Peyer's patch (tissue), 4 donors: ENCODE data around the gene IRF1. TPM values are rescaled to one million over a fixed set of nuclear protein-coding genes. Genes with fewer than 3 reads are reported as not detected.
"Not testable (repeated sequence)": the region's sequence is repeated elsewhere in the genome, so short reads cannot be mapped to it uniquely, and the experiment has no call there.

Experiments used
- DNase-seq, 3 donors: peaks; one replicate each; pipeline ENCODE4 v3.0.0-alpha.2; 2017 to 2019
- H3K27ac ChIP-seq, 4 donors: fragments of 200-600 bp; sonication (generic); one replicate each; pipeline ENCODE4 v1.5.1; 2016 to 2019
- H3K27me3 ChIP-seq, 2 donors: fragments of 200-600 bp; sonication (generic); one replicate each; pipeline ENCODE4 v1.5.1; 2019
- H3K36me3 ChIP-seq, 3 donors: fragments of 200-600 bp; sonication (generic); one replicate each; pipeline ENCODE4 v1.5.1; 2016 to 2019
- H3K4me1 ChIP-seq, 4 donors: fragments of 200-600 bp; sonication (generic); one replicate each; pipeline ENCODE4 v1.5.1; 2016 to 2019
- H3K4me3 ChIP-seq, 4 donors: fragments of 200-600 bp; sonication (generic); 1 replicate in 3 of 4; 2 replicates in 1 of 4; pipeline ENCODE4 v1.5.1; 2016 to 2019; ENCODE audit warnings: mild to moderate bottlenecking in 1 of 4
- H3K9me3 ChIP-seq, 4 donors: fragments of 200-600 bp; sonication (generic); one replicate each; pipeline ENCODE4 v1.5.1; 2016 to 2019; ENCODE audit warnings: mild to moderate bottlenecking in 1 of 4
- CTCF ChIP-seq, 6 experiments: fragments of 450-650 bp in 4 of 6; fragments of 200-600 bp in 2 of 6; sonication (generic) in 1 of 6; IDR thresholded peaks; one replicate each; pipeline ENCODE4 v1.5.1; 2017 to 2019; ENCODE audit warnings: antibody characterized with exemption in 6 of 6, mild to moderate bottlenecking in 3 of 6, moderate library complexity in 1 of 6
- POLR2A ChIP-seq, 2 donors: fragments of 450-650 bp; IDR thresholded peaks; one replicate each; pipeline ENCODE4 v1.5.1; 2017; ENCODE audit warnings: antibody characterized with exemption in 2 of 2, mild to moderate bottlenecking in 2 of 2, moderate library complexity in 2 of 2
- total RNA-seq, 4 donors: library from RNA; depleted of rRNA; stranded (reverse); fragments of >200 nt; gene quantifications; one replicate each; pipeline ENCODE4 v1.1.0, GENCODE V29; 2016

IRF1 gene
- total RNA-seq, 4 donors from 2014 or later, result 92.7 to 152 (median 122) TPM

GRCh38 chr5:132487841-132488555 lies 2.6 kb downstream of the IRF1 start:
- peak overlapping the region in 3 of 4 donors; percentile 72 to 97 (median 90) for H3K4me3 ChIP-seq
- H3K4me1 ChIP-seq, result peaks cover 14 to 76% (median 43%) of the 10 kb centered on the region in 4 donors
- H3K36me3 ChIP-seq, result peaks cover 0 to 57% (median 0%) of the 10 kb centered on the region in 3 donors
- peak; percentile 28 to 54 (median 50) for DNase-seq
- H3K27me3 ChIP-seq, result no peaks in the 10 kb centered on the region
- no peaks in the 10 kb centered on the region for H3K9me3 ChIP-seq
- no peak for TF ChIP-seq CTCF (IDR thresholded peaks at IDR 0.05)
- no peak for TF ChIP-seq POLR2A (IDR thresholded peaks at IDR 0.05)
- peak overlapping the region; percentile 39 to 100 (median 97) for H3K27ac ChIP-seq

DNA sequence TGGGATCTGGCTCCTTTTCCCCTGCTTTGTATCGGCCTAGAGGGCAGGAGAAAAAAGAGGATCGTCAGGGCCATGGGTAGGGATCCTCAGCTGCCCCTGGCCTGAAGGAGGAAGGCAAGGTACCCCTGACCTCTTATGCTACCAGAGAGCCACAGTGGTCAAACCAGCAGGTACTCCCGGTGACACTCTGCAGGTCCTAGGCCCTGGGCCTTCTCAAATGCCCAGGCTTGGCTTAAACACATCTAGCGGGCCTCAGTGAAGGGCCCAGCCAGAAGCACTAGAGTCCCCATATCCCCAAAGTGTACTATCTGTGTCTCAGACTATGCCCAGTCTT lies 3.5 kb downstream of the IRF1 start:
- Histone ChIP-seq H3K9me3 (no peaks in the 10 kb centered on the region), H3K4me1 (peaks cover 14 to 74% (median 39%) of the 10 kb centered on the region in 4 donors), H3K36me3 (peaks cover 0 to 65% (median 0%) of the 10 kb centered on the region in 3 donors), H3K27ac (peak overlapping the region; percentile 39 to 100 (median 97)), H3K27me3 (no peaks in the 10 kb centered on the region), H3K4me3 (peak overlapping the region in 3 of 4 donors; percentile 72 to 97 (median 90))
- peak in 1 of 3 donors; percentile 36 for DNase-seq
- TF ChIP-seq CTCF (IDR thresholded peaks at IDR 0.05) (no peak), POLR2A (IDR thresholded peaks at IDR 0.05) (no peak)

DNA sequence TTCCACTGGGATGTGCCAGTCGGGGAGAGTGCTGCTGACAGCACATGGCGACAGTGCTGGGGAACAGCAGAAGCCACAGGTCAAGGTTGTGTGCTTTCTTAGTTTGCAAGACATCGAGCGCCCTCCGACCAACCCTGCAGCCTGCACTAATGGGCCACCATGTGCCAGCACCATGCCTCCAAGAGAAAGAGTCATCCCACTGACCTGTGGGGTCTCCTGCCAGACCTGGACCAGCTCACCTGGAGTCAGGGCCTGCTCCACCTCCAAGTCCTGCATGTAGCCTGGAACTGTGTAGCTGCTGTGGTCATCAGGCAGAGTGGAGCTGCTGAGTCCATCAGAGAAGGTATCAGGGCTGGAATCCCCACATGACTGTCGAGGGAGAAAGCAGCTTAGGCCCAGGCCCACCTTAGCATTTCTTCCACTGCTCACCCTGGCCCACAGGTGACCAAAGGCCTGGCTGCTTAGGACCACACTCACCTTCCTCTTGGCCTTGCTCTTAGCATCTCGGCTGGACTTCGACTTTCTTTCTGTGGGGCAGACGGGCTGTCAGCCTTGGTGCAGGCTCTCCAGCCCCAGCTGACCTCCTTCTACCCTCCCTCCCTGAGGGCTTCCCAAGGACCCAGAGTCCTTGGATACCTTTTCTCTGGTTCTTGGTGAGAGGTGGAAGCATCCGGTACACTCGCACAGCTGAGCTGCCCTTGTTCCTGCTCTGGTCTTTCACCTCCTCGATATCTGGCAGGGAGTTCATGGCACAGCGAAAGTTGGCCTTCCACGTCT lies 4.1 kb downstream of the IRF1 start:
- H3K4me3 ChIP-seq, result peak overlapping the region in 2 of 4 donors; percentile 13 to 90
- no peaks in the 10 kb centered on the region for H3K27me3 ChIP-seq
- TF ChIP-seq POLR2A (IDR thresholded peaks at IDR 0.05) (no peak), CTCF (IDR thresholded peaks at IDR 0.05) (no peak)
- peak in 1 of 3 donors; percentile 46 for DNase-seq
- peaks cover 8 to 73% (median 33%) of the 10 kb centered on the region in 4 donors for H3K4me1 ChIP-seq
- peak overlapping the region; percentile 39 to 100 (median 97) for H3K27ac ChIP-seq
- H3K9me3 ChIP-seq, result no peaks in the 10 kb centered on the region
- peaks cover 0 to 65% (median 0%) of the 10 kb centered on the region in 3 donors for H3K36me3 ChIP-seq

DNA sequence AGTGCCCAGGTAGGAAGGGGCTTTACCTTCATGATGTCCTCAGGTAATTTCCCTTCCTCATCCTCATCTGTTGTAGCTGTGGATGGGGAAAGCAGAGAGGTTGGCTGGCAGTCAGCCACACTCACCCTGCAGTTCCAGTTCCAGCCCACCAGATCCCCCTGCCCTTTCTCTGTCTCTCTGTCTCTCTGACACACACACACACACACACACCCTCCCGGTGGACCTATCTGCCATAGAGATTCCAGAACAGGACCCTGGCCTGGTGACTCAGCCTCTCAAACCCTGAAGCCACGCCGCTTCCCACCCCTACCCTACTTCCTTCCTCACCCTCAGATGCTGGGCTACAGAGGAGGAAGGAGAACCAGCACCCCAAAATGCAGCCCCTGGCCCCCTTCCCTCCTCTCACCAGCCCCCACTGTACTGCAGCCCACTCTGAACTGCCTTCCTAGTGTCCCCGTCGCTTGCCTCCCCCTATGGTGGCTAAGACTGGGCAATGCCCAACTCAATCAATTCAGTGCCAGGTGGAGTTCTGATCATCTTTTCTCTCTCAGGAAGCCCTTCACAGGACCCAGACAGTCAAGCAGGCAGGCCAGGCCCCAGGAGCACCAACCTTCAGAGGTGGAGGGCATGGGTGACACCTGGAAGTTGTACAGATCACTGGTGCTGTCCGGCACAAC lies 4.8 kb downstream of the IRF1 start:
- Histone ChIP-seq H3K4me3 (peak overlapping the region in 1 of 4 donors; percentile 15), H3K27ac (peak overlapping the region in 3 of 4 donors; percentile 95 to 100 (median 99)), H3K4me1 (peaks cover 4 to 68% (median 31%) of the 10 kb centered on the region in 4 donors), H3K9me3 (no peaks in the 10 kb centered on the region), H3K27me3 (no peaks in the 10 kb centered on the region), H3K36me3 (peaks cover 0 to 65% (median 0%) of the 10 kb centered on the region in 3 donors)
- TF ChIP-seq CTCF (IDR thresholded peaks at IDR 0.05), result no peak
- no peak for TF ChIP-seq POLR2A (IDR thresholded peaks at IDR 0.05)
- peak; percentile 20 to 74 (median 37) for DNase-seq

DNA sequence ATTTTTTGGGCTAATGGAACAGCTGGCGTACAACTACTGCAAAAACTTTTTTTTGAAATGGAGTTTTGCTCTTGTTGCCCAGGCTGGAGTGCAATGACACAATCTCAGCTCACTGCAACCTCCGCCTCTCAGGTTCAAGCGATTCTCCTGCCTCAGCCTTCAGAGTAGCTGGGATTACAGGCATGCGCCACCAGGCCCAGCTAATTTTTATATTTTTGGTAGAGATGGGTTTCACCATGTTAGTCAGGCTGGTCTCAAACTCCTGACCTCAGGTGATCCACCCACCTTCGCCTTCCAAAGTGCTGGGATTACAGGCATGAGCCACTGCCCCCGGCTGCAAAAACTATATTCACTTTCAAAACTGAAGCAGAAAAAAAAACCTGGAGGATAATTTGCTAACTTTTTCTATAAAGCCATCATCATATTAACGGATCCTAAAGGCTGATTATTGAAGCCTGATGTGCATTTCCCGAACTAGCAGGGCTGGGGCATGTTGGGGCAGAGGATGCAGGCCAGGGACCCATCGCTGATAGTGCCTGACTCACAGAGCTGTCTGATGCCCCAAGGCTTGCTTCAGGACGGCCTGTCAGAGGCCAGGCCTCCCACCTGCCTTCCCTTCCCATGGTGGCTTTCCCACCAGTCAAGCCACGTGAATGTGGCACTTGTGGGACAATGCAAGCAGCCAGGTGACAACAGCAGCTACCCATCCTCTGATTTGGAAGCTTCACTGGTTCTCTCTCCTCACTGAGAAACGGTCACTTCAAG lies 5.5 kb downstream of the IRF1 start:
- H3K4me1 ChIP-seq, result peaks cover 4 to 70% (median 31%) of the 10 kb centered on the region in 4 donors
- H3K36me3 ChIP-seq, result peaks cover 0 to 65% (median 0%) of the 10 kb centered on the region in 3 donors
- not testable (repeated sequence) for H3K9me3 ChIP-seq, H3K27me3 ChIP-seq, H3K4me3 ChIP-seq
- peak overlapping the region in 2 of 4 donors; percentile 95 to 100 for H3K27ac ChIP-seq
- DNase-seq, result peak; percentile 5 to 45 (median 34)
